GM18508 (cell line): ENCODE results near the gene TSPAN4.

Experiments
- ATAC-seq: cut with Tn5 transposase; IDR thresholded peaks from one replicate; pipeline ENCODE4 v1.9.1; 2021; ENCODE audit warnings: moderate number of reproducible peaks; ENCODE audit not compliant: insufficient read depth, unreplicated experiment

TSPAN4 gene

GRCh38 chr11:900545-900944, 57.9 kb downstream of the TSPAN4 start:
- no peak for ATAC-seq

- ATAC-seq = no peak
Measured at GRCh38 chr11:901452-902061, 58.9 kb downstream of the TSPAN4 start.

GRCh38 chr11:904380-904779, 61.7 kb downstream of the TSPAN4 start:
- ATAC-seq = no peak

GRCh38 chr11:905952-906351, 63.3 kb downstream of the TSPAN4 start:
- ATAC-seq = no peak

- ATAC-seq = no peak
Measured at GRCh38 chr11:907668-908067, 65.0 kb downstream of the TSPAN4 start.

GRCh38 chr11:908273-908672, 65.6 kb downstream of the TSPAN4 start:
- ATAC-seq = no peak

- no peak for ATAC-seq
Measured at GRCh38 chr11:909406-909805, 66.8 kb downstream of the TSPAN4 start.

GRCh38 chr11:910044-910588, 67.5 kb downstream of the TSPAN4 start:
- ATAC-seq = no peak

GRCh38 chr11:910589-911030, 68.0 kb downstream of the TSPAN4 start, which contains the start of gene CHID1:
Gene CHID1 (minus strand): TSS chr11:910810. CDS start chr11:904816, 5,994 bp downstream.
- no peak for ATAC-seq

GRCh38 chr11:911031-911889, 68.6 kb downstream of the TSPAN4 start:
- no peak for ATAC-seq

- no peak for ATAC-seq
Measured at GRCh38 chr11:911890-912219, 69.2 kb downstream of the TSPAN4 start.

GRCh38 chr11:912266-912665, 69.6 kb downstream of the TSPAN4 start:
- ATAC-seq = no peak

- no peak for ATAC-seq
Measured at GRCh38 chr11:913043-913442, 70.4 kb downstream of the TSPAN4 start.

GRCh38 chr11:914204-914603, 71.6 kb downstream of the TSPAN4 start:
- no peak for ATAC-seq

- ATAC-seq = no peak
Measured at GRCh38 chr11:914747-915501, 72.3 kb downstream of the TSPAN4 start.
